H1 (cell line): Measurements from ENCODE around the gene COL2A1. TPM values are rescaled to one million over a fixed set of nuclear protein-coding genes. Genes with fewer than 3 reads are reported as not detected.

ENCODE experiments used
- CTCF ChIA-PET: fragments of 300-600 bp; sonication (Branson Sonifier 250); formaldehyde crosslinking; loops from one replicate; lab custom pipeline; 2021; ENCODE audit not compliant: partially characterized antibody; lab: Charles Lee
- POLR2A ChIA-PET: fragments of 300-600 bp; sonication (Branson Sonifier 250); formaldehyde crosslinking; loops from one replicate; lab custom pipeline; 2021; ENCODE audit warnings: inconsistent platforms; ENCODE audit not compliant: partially characterized antibody; lab: Charles Lee
- DNase-seq, 2 experiments: peaks; one replicate each; pipeline versions ENCODE4 v3.0.0 to v3.0.0-alpha.2; 2010 to 2022; ENCODE audit warnings: low spot score in 2 of 2, low read depth in 1 of 2, mixed read lengths in 1 of 2
- FAIRE-seq: peaks from 2 replicates; lab custom pipeline; 2011; peaks lifted over from hg19 to GRCh38; lab: Jason Lieb, UNC
- H2AFZ ChIP-seq: 2 replicates; pipeline ENCODE4 v1.8.1; 2012; ENCODE audit warnings: low read length, inconsistent platforms
- H2AK5ac ChIP-seq: 2 replicates; pipeline ENCODE4 v1.6.1; 2013; ENCODE audit warnings: low read depth, low read length
- H2BK120ac ChIP-seq: replicated peaks from 2 replicates; pipeline ENCODE3; 2013; ENCODE audit warnings: low read depth, low read length, inconsistent platforms
- H2BK12ac ChIP-seq: 2 replicates; pipeline ENCODE4 v1.6.1; 2013; ENCODE audit warnings: low read depth, low read length
- H2BK15ac ChIP-seq: 2 replicates; pipeline ENCODE4 v1.6.1; 2013; ENCODE audit warnings: low read length
- H2BK20ac ChIP-seq: 2 replicates; pipeline ENCODE4 v1.6.1; 2013; ENCODE audit warnings: low read length
- H2BK5ac ChIP-seq: 2 replicates; pipeline ENCODE4 v1.6.1; 2013; ENCODE audit warnings: low read depth, low read length
- H3K14ac ChIP-seq: 2 replicates; pipeline ENCODE4 v1.6.1; 2013; ENCODE audit warnings: inconsistent platforms; ENCODE audit not compliant: insufficient read length
- H3K18ac ChIP-seq: 2 replicates; pipeline ENCODE4 v1.6.1; 2013; ENCODE audit warnings: low read length; ENCODE audit errors: extremely low read depth
- H3K23ac ChIP-seq: 2 replicates; pipeline ENCODE4 v1.6.1; 2013; ENCODE audit warnings: inconsistent platforms; ENCODE audit not compliant: insufficient read length
- H3K23me2 ChIP-seq: 2 replicates; pipeline ENCODE4 v1.6.1; 2013; ENCODE audit warnings: low read depth, low read length
- H3K27ac ChIP-seq: 2 replicates; pipeline ENCODE4 v1.6.1; 2011; ENCODE audit warnings: low read depth, low read length, inconsistent platforms
- H3K27me3 ChIP-seq, 4 experiments: replicated peaks in 1 of 4; 1 replicate in 1 of 4; 2 replicates in 3 of 4; pipeline versions ENCODE4 v1.6.1 to v1.8.1; 2011 to 2013; ENCODE audit warnings: low read length in 3 of 4, mild to moderate bottlenecking in 3 of 4, inconsistent platforms in 2 of 4, mixed read lengths in 2 of 4, moderate library complexity in 1 of 4; ENCODE audit not compliant: control insufficient read depth in 3 of 4, insufficient read depth in 3 of 4; ENCODE audit errors: extremely low read depth in 1 of 4
- H3K36me3 ChIP-seq, 4 experiments: 2 replicates each; pipeline versions ENCODE4 v1.6.1 to v1.8.1; 2011 to 2013; ENCODE audit warnings: mild to moderate bottlenecking in 4 of 4, low read length in 3 of 4, moderate library complexity in 2 of 4, control low read depth in 1 of 4, inconsistent platforms in 1 of 4; ENCODE audit not compliant: insufficient read depth in 4 of 4, control insufficient read depth in 2 of 4
- H3K4ac ChIP-seq: replicated peaks from 2 replicates; pipeline ENCODE3; 2013; ENCODE audit warnings: low read length, low read depth, mixed read lengths, inconsistent platforms; ENCODE audit not compliant: insufficient read length
- H3K4me1 ChIP-seq, 4 experiments: replicated peaks in 1 of 4; 1 replicate in 1 of 4; 2 replicates in 3 of 4; pipeline versions ENCODE4 v1.6.1 to v1.8.1; 2011 to 2013; ENCODE audit warnings: low read length in 3 of 4, inconsistent platforms in 2 of 4, mixed read lengths in 1 of 4; ENCODE audit not compliant: insufficient read depth in 4 of 4, control insufficient read depth in 3 of 4
- H3K4me2 ChIP-seq, 2 experiments: 2 replicates each; pipeline versions ENCODE4 v1.6.1 to v1.8.1; 2011 to 2013; ENCODE audit warnings: low read depth in 2 of 2, low read length in 2 of 2, control low read depth in 1 of 2, inconsistent platforms in 1 of 2, mild to moderate bottlenecking in 1 of 2; ENCODE audit not compliant: insufficient read depth in 1 of 2
- H3K4me3 ChIP-seq, 4 experiments: fragments of 200-600, 300-600 bp in 1 of 4; sonication (generic), shearing (Covaris generic), sonication (Bioruptor Twin) in 1 of 4; 2 replicates each; pipeline versions ENCODE4 v1.5.1 to v1.8.1; 2011 to 2016; ENCODE audit warnings: low read length in 4 of 4, low read depth in 3 of 4, control low read depth in 2 of 4, inconsistent platforms in 2 of 4, mild to moderate bottlenecking in 2 of 4, mixed read lengths in 1 of 4, moderate library complexity in 1 of 4; ENCODE audit not compliant: insufficient read depth in 2 of 4; ENCODE audit errors: extremely low read depth in 1 of 4
- H3K56ac ChIP-seq: replicated peaks from 2 replicates; pipeline ENCODE3; 2013; ENCODE audit warnings: low read depth, mild to moderate bottlenecking, mixed read lengths, low read length, inconsistent platforms; ENCODE audit not compliant: insufficient read length
- H3K79me1 ChIP-seq: 2 replicates; pipeline ENCODE4 v1.6.1; 2013; ENCODE audit warnings: low read depth, low read length, control low read depth
- H3K79me2 ChIP-seq, 2 experiments: 2 replicates each; pipeline versions ENCODE4 v1.6.1 to v1.8.1; 2012 to 2013; ENCODE audit warnings: low read length in 2 of 2, mild to moderate bottlenecking in 2 of 2, inconsistent platforms in 1 of 2; ENCODE audit not compliant: insufficient read depth in 2 of 2, control insufficient read depth in 1 of 2
- H3K9ac ChIP-seq, 4 experiments: replicated peaks in 1 of 4; 1 replicate in 1 of 4; 2 replicates in 3 of 4; pipeline versions ENCODE4 v1.6.1 to v1.8.1; 2011 to 2013; ENCODE audit warnings: low read depth in 3 of 4, low read length in 3 of 4, control low read depth in 2 of 4, mild to moderate bottlenecking in 2 of 4, moderate library complexity in 2 of 4, inconsistent platforms in 1 of 4; ENCODE audit errors: extremely low read depth in 1 of 4
- H3K9me3 ChIP-seq, 2 experiments: 2 replicates each; pipeline versions ENCODE4 v1.6.1 to v1.8.1; 2012 to 2013; ENCODE audit warnings: mild to moderate bottlenecking in 2 of 2, moderate library complexity in 2 of 2, control low read depth in 1 of 2, inconsistent platforms in 1 of 2, low read depth in 1 of 2, low read length in 1 of 2, mixed read lengths in 1 of 2; ENCODE audit not compliant: insufficient read depth in 2 of 2
- H4K20me1 ChIP-seq, 2 experiments: replicated peaks in 1 of 2; 2 replicates each; pipeline versions ENCODE3 to v1.8.1; 2011 to 2013; ENCODE audit warnings: inconsistent platforms in 2 of 2, low read length in 2 of 2, mild to moderate bottlenecking in 1 of 2; ENCODE audit not compliant: insufficient read depth in 2 of 2, control insufficient read depth in 1 of 2
- H4K5ac ChIP-seq: 2 replicates; pipeline ENCODE4 v1.6.1; 2013; ENCODE audit warnings: low read length, low read depth, mixed read lengths, inconsistent platforms; ENCODE audit not compliant: insufficient read length
- H4K8ac ChIP-seq: 2 replicates; pipeline ENCODE4 v1.8.0; 2013; ENCODE audit warnings: mild to moderate bottlenecking, moderate library complexity, low read length, inconsistent platforms; ENCODE audit not compliant: insufficient read depth; ENCODE audit errors: extremely low read depth
- H4K91ac ChIP-seq: replicated peaks from 2 replicates; pipeline ENCODE3; 2013; ENCODE audit warnings: low read length, mixed read lengths, inconsistent platforms; ENCODE audit not compliant: insufficient read length
- BCL11A ChIP-seq, 2 experiments: IDR thresholded peaks; one replicate each; pipeline ENCODE4 v1.6.1; 2011; ENCODE audit warnings: low read depth in 2 of 2, low read length in 2 of 2, mild to moderate bottlenecking in 2 of 2
- CBX8 ChIP-seq: fragments of 300-800, 300-1000 bp; sonication (generic); IDR thresholded peaks from 2 replicates; pipeline ENCODE4 v1.7.1; 2016; ENCODE audit warnings: low read depth, low read length, borderline replicate concordance
- CEBPB ChIP-seq: IDR thresholded peaks from 2 replicates; pipeline ENCODE4 v1.6.1; 2012; ENCODE audit warnings: low read depth, low read length
- CHD1 ChIP-seq: IDR thresholded peaks from 2 replicates; pipeline ENCODE4 v1.6.1; 2012; ENCODE audit warnings: low read depth, low read length, improper control_type of control experiment
- CREB1 ChIP-seq: IDR thresholded peaks from 2 replicates; pipeline ENCODE4 v1.6.1; 2012; ENCODE audit warnings: inconsistent platforms
- E2F6 ChIP-seq: IDR thresholded peaks from 2 replicates; pipeline ENCODE4 v1.6.1; 2012; ENCODE audit warnings: inconsistent platforms
- EGR1 ChIP-seq: IDR thresholded peaks from 2 replicates; pipeline ENCODE4 v1.6.1; 2011; ENCODE audit warnings: low read depth, low read length, borderline replicate concordance
- FOSL1 ChIP-seq: IDR thresholded peaks from 2 replicates; pipeline ENCODE4 v1.6.1; 2011; ENCODE audit warnings: mild to moderate bottlenecking, low read depth, low read length, moderate library complexity; ENCODE audit not compliant: insufficient read depth
- MAX ChIP-seq: IDR thresholded peaks from 2 replicates; pipeline ENCODE4 v1.6.1; 2012; ENCODE audit warnings: inconsistent platforms
- POU5F1 ChIP-seq: IDR thresholded peaks from 2 replicates; pipeline ENCODE4 v1.6.1; 2011; ENCODE audit warnings: low read depth, mild to moderate bottlenecking, low read length, moderate library complexity
- SP2 ChIP-seq: IDR thresholded peaks from 2 replicates; pipeline ENCODE4 v1.6.1; 2012; ENCODE audit warnings: mild to moderate bottlenecking, low read length, inconsistent platforms
- SP4 ChIP-seq: IDR thresholded peaks from 2 replicates; pipeline ENCODE4 v1.6.1; 2012; ENCODE audit warnings: low read length, inconsistent platforms
- TCF12 ChIP-seq: IDR thresholded peaks from 2 replicates; pipeline ENCODE4 v1.6.1; 2011; ENCODE audit warnings: low read depth, mild to moderate bottlenecking, low read length
- TEAD4 ChIP-seq: IDR thresholded peaks from 2 replicates; pipeline ENCODE4 v1.6.1; 2012; ENCODE audit warnings: low read depth, low read length, inconsistent platforms, mixed read lengths
- ZNF274 ChIP-seq: IDR thresholded peaks from 2 replicates; pipeline ENCODE4 v1.7.0; 2012; ENCODE audit warnings: low read length, borderline replicate concordance; ENCODE audit errors: extremely low read depth
- WGBS, 2 experiments: shearing (Covaris generic) in 1 of 2; methylation state at CpG; one replicate each; pipeline versions ENCODE4 v1.1.6 to v1.1.7; 2013 to 2015; ENCODE audit warnings: low lambda C conversion rate in 2 of 2, mixed read lengths in 2 of 2, inconsistent platforms in 1 of 2, low coverage in 1 of 2, missing lambda C conversion rate in 1 of 2; ENCODE audit not compliant: insufficient replicate concordance in 2 of 2, insufficient coverage in 1 of 2, insufficient read length in 1 of 2; ENCODE audit errors: extremely low coverage in 1 of 2, missing lambda C conversion rate in 1 of 2; 5-methylcytosine and 5-hydroxymethylcytosine counted together
- polyA plus RNA-seq, 7 experiments: library from polyadenylated mRNA; depleted of rRNA in 3 of 7; stranded (reverse) in 5 of 7; unstranded in 2 of 7; fragments of >200 nt in 5 of 7; fragments of 200-250 nt in 2 of 7; gene quantifications; 1 replicate in 5 of 7; 2 replicates in 1 of 7; 4 replicates in 1 of 7; pipeline versions ENCODE4 v1.2.1 to v1.2.3, GENCODE V29; 2011 to 2013; ENCODE audit warnings: missing spikeins in 2 of 7, mixed read lengths in 2 of 7
- total RNA-seq: library from RNA; stranded (reverse); fragmentation: NEBNext Ultra II Directional; extraction: Animal tissue kit (Norgen Biotek cat#: 25700); gene quantifications from 2 replicates; pipeline ENCODE4 v1.2.1, GENCODE V29; 2021

Gene COL2A1
- total and polyA plus RNA-seq, 2 of the 8 experiments (the other 6 are each of a cell fraction or from before 2014, with no cell fraction given): 4.2 to 14.6 TPM

GRCh38 chr12:48053883-48054282 lies 49.6 kb upstream of the COL2A1 start:
- no peak overlapping the region for H3K4me2 ChIP-seq
- no peak overlapping the region for H3K4ac ChIP-seq
- no peak overlapping the region for H4K8ac ChIP-seq
- H4K20me1 ChIP-seq: peaks cover 0 to 3% of the 10 kb centered on the region in 2 experiments
- H2AK5ac ChIP-seq: no peak overlapping the region
- no peak for DNase-seq
- H3K27ac ChIP-seq: no peak overlapping the region
- H3K14ac ChIP-seq: no peak overlapping the region
- no peak overlapping the region for H2BK120ac ChIP-seq
- no peak overlapping the region for H4K5ac ChIP-seq
- no peak overlapping the region for H4K91ac ChIP-seq
- peaks cover 0 to 9% (median 5%) of the 10 kb centered on the region in 4 experiments; a peak in 4 of 8 replicates for H3K36me3 ChIP-seq
- no peak overlapping the region for H2BK12ac ChIP-seq
- no peak overlapping the region for H3K4me3 ChIP-seq
- H3K23ac ChIP-seq: no peak overlapping the region
- no peak overlapping the region for H2BK5ac ChIP-seq
- no peak overlapping the region for H3K18ac ChIP-seq
- no peaks in the 10 kb centered on the region for H3K79me2 ChIP-seq
- no peaks in the 10 kb centered on the region for H3K9me3 ChIP-seq
- FAIRE-seq: no peak
- ChIA-PET POLR2A (interaction anchor here (0.7 to 1.4 kb wide), 2 partner anchors 17 to 108 kb away, joined by 3 read pairs; no protein-coding TSS in a partner anchor), CTCF (interaction anchor here (0.7 to 1.8 kb wide), 7 partner anchors 8 to 104 kb away, joined by 3 to 5 read pairs (median 4); partner anchors contain the start of gene ASB8)
- no peak overlapping the region for H2AFZ ChIP-seq
- H3K23me2 ChIP-seq: no peaks in the 10 kb centered on the region
- H3K79me1 ChIP-seq: no peaks in the 10 kb centered on the region
- WGBS, 2 experiments: 94% methylated on average over 4 of the region's 4 CpGs; no CpG with 5 or more reads in 1 of the 2 experiments
- H3K56ac ChIP-seq: no peak overlapping the region
- H3K9ac ChIP-seq: no peak overlapping the region
- H3K27me3 ChIP-seq: no peaks in the 10 kb centered on the region
- no peak overlapping the region for H2BK15ac ChIP-seq
- no peaks in the 10 kb centered on the region for H3K4me1 ChIP-seq
- no peak overlapping the region for H2BK20ac ChIP-seq
- TF ChIP-seq E2F6 (no peak), BCL11A (IDR thresholded peaks at IDR 0.05; ENCODE audit: low read depth in 2 of 2, low read length in 2 of 2) (no peak), CBX8 (no peak), TEAD4 (no peak), MAX (no peak), CREB1 (no peak), ZNF274 (no peak), CHD1 (no peak), CEBPB (no peak), EGR1 (no peak), SP4 (no peak), SP2 (no peak), POU5F1 (no peak), FOSL1 (no peak), TCF12 (no peak)
